Nucleus accumbens (tissue), 56 donors: ENCODE data around the gene ADARB2.
"Not testable (repeated sequence)": the region's sequence is repeated elsewhere in the genome, so short reads cannot be mapped to it uniquely, and the experiment has no call there.

Experiments
- DNase-seq, 56 donors: peaks; one replicate each; lab custom pipeline; 2025; lab: John Stamatoyannopoulos, UW

The ADARB2 gene

DNA sequence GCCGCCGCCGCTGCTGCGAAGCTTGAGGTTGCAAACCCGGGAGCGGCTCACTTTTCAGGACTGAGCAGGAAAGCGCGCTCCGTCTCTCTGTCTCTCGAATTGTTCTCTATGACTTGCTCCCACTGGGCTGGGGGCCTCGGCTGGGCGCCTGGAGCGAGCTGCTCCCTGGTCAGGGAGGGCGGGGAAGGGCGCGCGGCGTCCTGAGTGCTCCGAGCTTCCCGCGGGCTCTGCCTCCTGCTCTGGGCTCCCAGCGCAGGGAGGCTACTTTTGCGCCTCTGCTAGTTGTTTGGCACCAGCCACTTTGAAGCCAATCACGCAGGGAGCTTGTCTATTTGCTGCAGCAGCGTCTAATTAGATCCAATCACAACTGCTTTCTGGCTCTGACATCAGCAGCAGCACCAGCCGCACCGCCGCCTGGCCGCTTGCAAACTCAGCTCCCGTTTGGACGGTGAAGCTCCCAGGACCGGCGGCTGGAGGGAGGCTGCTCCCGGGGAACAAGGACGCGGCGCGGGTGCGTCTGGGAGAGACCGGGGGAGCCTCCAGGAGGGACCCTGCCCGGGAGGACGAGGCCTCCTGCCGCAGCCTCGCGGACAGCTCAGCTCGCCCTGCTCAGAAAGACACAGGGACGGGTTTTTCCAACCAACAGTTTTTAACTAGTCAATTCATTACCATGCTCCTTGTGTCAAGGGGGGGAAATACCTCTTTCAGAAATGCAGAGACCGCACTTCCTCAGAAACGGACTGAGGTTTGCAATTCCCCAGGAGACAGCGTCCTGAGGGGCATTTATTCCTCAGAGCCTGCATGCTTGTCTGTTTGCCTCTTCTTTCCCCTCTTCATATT, at the start of gene ADARB2:
ADARB2 (minus strand) TSS at position 304 of the 840 bp plus-strand sequence.
- peak in 51 of 56 donors; percentile 26 to 91 (median 64) for DNase-seq

- no peak for DNase-seq
These were observed 48.5 kb upstream of the ADARB2 start for GRCh38 chr10:1785835-1786234.

DNA sequence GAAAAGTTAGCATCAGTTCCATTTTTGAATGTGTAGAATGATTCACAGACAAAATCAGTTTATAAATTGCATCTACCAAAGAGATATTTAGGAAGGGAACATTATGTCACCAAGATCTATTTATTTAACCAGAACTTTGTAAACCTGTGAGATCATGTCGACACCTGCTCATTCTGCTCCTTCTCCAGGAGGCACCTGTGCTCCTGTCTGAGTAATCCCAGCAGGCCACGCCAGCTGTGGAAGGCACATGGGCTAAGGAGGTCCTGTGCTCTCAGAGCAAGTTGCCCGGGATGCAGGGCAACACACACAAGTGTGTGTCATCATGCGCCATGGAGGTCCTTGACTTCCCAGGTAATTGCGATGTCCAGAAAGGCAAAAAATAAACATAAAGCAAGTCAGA, 45.5 kb upstream of the ADARB2 start:
- no peak for DNase-seq

GRCh38 chr10:1779796-1780195, 42.5 kb upstream of the ADARB2 start:
- no peak for DNase-seq

DNA sequence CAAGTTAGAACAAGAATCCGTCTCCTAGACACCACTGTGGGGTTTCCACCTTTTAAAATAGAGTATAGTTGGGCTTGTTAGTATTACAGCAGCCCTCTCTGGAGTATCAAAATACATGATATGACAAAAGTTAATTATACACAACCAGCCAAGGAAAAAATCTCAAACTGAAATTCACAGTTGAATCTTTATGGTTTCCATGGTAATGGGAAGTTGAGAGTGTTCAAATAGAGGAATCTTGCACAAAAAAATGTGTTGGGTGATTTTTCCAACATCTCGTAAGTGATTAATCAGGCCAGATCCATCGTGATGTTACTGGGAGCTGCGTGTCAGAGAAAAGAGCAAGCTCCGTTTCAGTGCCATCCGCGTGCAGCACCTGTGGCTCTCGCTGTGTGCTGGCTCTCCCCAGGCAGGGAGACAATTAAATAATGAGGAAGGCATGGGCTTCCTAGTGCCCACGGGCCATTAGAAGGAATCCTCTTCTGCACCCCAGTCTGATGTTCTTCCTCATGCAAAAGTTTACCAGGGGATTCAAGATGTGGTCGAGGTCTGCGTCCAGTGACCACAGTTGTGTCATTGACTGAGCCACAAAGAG, 41.1 kb upstream of the ADARB2 start:
- DNase-seq: no peak

DNA sequence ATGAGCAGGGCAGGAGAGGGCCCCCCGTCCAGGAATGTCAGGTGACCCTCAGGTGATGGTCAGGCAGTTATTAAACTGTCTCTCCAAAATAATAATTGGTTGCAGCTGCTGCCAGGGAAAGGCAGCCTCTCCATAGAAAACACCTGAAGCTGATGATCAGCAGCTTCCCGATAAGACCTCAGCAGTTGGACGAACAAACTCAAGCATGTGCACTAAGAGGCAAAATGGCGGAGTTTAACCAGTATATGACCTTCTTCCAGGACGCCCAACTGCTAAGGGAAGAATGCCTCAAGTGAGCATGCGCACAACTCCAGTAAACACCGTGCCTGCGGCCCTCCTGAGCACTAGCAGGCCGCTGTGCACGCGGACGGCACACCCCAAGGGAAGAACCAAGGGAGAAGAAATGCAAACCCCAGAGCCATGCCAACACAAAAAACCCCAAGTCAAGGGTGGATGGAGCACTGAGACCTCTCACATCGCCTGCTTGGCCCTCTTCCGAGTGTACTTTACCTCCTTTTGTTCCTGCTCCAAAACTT, 38.9 kb upstream of the ADARB2 start:
- no peak for DNase-seq

DNA sequence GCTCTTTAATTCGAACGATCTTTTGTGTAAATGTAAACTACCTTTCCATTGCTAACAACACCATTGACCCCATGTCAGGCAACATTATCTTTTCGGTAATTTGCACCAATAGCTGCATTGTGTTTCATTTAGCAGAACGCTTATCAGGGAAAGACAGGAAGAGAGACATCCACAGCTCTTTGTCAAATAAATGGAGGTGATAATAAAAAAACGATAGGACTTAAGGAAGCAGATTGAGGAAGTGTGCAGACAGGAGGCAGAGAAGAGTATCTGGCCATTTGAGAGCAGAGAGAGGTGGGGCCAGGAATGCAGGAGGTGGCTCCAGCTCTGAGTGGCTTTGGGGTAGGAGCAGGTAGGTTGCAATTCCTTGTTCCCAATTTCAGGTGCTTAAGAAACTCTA, 37.5 kb upstream of the ADARB2 start:
- DNase-seq: no peak

- DNase-seq: not testable (repeated sequence)
These were observed 35.9 kb upstream of the ADARB2 start for GRCh38 chr10:1773204-1773603.

GRCh38 chr10:1766049-1766448, 28.7 kb upstream of the ADARB2 start:
- DNase-seq: no peak

- no peak for DNase-seq
These were observed 24.8 kb upstream of the ADARB2 start for GRCh38 chr10:1762076-1762475.

- peak in 49 of 56 donors; percentile 26 to 89 (median 60) for DNase-seq
These were observed 17.3 kb upstream of the ADARB2 start for GRCh38 chr10:1754506-1755153.

DNA sequence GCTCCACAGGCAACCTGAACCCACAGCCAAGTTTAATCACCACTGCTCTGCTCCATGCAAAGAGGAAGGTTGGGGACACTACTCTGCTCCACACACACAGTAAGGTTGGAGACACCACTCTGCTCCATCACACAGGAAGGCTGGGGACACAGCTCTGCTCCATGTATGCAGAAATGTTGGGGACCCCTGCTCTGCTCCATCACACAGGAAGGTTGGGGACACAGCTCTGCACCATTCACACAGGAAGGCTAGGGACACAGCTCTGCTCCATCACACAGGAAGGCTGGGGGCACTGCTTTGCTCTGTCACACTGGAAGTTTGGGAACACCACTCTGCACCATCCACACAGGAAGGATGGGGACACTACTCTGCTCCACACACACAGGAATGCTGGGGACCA, 14.8 kb upstream of the ADARB2 start:
- DNase-seq: no peak

DNA sequence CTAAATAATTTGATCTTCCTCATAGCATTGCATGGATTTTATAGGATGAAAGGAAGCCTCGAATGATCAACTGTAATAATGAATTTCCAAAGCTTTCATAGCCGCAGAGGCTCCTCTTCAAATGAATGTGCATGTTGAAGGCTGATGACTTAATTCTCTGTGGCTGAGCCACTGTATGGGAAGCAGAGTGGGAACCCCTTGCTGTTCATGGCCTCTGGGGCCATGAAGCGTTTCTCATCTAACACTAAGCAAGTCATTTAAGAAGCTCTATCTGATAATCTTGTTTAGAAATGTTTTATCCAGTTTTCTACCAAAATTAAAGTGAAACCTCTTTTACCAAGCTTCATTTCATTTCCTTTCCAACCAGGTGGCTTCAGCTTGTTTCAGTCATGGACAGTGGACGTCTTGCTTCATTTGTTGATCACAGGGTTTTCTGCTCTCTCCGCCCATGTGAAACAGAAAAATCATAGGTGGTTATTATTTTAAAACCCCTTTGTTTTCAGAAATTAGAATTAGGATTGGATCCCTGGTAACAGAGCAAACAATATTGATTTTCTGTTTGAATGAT, 10.3 kb upstream of the ADARB2 start:
- no peak for DNase-seq

DNA sequence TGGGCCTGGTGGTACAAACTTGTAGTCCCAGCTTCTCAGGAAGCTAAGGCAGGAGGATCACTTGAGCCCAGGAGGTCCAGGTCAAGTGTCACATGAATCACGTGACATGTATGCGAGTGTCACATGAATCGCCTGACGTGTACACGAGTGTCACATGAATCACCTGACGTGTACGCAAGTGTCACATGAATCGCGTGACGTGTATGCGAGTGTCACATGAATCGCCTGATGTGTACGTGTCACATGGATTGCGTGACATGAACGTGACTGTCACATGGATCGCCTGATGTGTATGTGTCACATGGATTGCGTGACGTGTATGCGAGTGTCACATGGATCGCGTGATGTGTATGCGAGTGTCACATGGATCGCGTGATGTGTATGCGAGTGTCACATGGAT, 9.5 kb upstream of the ADARB2 start:
- DNase-seq: no peak

DNA sequence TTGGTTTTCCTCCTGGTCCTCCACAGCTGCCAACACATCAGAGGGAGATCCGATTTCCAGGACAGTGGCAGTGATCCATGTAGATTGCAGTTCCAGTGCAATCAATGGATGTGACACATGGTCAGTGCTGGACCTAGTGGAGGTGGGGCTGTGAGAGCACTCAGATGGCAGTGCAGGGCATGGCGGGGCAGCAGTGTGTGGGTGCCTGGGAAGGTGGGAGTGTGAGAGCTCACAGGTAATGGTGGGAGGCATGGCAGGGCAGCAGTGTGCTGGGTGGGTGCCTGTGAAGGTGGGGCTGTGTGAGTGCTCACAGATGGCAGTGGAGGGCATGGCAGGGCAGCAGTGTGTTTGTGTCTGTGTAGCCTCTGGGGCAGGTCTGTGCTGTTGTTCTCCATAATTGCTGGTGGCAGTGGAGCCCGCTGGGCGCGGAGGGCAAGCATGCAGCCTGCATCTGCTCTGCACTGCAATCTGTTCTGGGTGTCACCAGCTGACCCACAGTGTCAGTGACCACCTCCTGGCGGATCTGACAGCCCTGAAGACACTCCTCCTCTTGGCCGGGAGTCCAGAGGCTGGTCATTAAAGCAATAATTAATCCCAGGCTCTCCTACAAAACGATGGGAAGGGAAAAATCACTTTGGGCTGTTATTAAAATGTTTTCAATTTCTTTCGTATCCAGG, 8.6 kb upstream of the ADARB2 start:
- DNase-seq: no peak

GRCh38 chr10:1744524-1744923, 7.2 kb upstream of the ADARB2 start:
- no peak for DNase-seq

DNA sequence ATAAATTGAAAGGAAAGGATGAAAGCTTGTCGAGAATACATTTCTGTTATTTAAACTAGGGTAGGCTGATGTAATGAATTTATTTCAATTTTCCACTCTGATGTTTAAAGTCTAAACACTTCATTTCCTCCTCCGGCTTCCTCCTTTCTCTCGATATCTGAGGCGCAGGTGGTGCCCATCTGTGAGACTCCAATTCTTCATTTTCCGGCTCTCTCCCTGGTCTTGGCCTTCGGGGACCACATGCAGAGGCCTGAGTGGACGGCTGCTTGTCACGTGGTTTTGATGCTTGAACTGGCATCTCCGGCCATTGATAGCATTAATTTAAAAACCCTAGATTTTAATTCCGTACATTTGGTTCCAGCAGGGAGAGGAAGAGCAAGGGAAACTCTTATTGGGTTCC, 5.8 kb upstream of the ADARB2 start:
- DNase-seq: no peak

DNA sequence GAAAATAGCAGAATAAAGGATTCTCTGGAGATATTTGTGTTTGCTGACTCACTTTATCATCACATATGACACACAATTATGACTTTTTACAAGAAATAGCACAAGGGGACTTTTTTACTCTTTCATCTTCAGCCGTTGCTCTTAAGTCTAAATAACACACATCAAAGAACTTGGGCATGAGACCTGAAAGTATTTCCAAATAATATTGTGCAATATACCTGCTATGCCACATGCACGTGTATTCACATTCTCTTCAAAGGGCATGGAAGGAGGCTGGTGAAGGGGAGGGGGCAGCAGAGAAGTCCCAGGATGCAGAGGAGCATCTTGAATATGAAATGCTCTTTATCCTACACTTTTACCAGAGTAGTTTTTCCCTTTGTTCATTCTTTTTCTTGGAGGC, 4.1 kb upstream of the ADARB2 start:
- DNase-seq: no peak

- peak in 20 of 56 donors; percentile 13 to 55 (median 26) for DNase-seq
These were observed 2.4 kb upstream of the ADARB2 start for GRCh38 chr10:1739751-1740150.

- no peak for DNase-seq
These were observed 1.6 kb upstream of the ADARB2 start for GRCh38 chr10:1738950-1739349.

DNA sequence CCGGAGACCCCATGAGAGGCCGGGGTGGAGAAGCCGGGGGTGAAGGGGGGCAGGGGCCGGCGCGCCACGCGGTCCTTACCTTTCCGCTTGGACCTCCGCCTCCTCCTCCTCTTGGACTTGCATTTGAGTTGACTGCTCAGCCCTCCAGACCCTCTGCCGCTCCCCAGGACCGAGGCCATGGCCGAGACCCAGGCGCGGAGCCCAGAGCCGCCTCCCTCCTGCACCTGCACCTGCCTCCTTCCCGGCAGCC, 428 bp downstream of the ADARB2 start:
- peak in 1 of 56 donors; percentile 44 for DNase-seq
